Testis (tissue), 2 donors: ENCODE measurements around the gene GCC2.

Source experiments
- POLR2A ChIP-seq: fragments of 450-650 bp; IDR thresholded peaks from one replicate; pipeline ENCODE4 v1.6.1; 2017; ENCODE audit warnings: antibody characterized with exemption, mild to moderate bottlenecking, moderate library complexity
- TF ChIP-seq, protein P1 (sequence below), 3 experiments: fragments of 450-650 bp in 2 of 3; fragments of 200-600 bp in 1 of 3; sonication (generic) in 1 of 3; IDR thresholded peaks; one replicate each; pipeline ENCODE4 v1.5.1; 2016 to 2019; ENCODE audit warnings: antibody characterized with exemption in 3 of 3, mild to moderate bottlenecking in 2 of 3, moderate library complexity in 1 of 3

DNA sequence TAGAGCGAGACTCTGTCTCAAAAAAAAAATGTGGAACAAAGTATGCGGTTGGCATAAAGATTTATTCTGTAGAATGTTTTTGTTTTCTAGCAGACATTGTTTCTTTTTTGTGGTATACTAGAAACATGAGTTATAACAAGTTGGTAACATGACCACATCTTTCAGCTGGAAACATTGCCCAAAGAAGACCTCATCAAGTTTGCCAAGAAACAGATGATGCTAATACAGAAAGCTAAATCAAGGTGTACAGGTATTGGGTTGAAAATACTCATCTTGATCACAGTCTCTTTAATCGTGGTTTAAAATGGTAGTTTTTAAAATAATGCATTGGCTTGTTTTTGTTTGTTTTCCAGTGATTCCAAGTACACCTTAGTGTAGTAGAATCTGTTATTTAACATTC is 1.9 kb downstream of the GCC2 start:
- TF ChIP-seq, protein P1, sequence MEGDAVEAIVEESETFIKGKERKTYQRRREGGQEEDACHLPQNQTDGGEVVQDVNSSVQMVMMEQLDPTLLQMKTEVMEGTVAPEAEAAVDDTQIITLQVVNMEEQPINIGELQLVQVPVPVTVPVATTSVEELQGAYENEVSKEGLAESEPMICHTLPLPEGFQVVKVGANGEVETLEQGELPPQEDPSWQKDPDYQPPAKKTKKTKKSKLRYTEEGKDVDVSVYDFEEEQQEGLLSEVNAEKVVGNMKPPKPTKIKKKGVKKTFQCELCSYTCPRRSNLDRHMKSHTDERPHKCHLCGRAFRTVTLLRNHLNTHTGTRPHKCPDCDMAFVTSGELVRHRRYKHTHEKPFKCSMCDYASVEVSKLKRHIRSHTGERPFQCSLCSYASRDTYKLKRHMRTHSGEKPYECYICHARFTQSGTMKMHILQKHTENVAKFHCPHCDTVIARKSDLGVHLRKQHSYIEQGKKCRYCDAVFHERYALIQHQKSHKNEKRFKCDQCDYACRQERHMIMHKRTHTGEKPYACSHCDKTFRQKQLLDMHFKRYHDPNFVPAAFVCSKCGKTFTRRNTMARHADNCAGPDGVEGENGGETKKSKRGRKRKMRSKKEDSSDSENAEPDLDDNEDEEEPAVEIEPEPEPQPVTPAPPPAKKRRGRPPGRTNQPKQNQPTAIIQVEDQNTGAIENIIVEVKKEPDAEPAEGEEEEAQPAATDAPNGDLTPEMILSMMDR (IDR thresholded peaks at IDR 0.05): no peak
- TF ChIP-seq POLR2A: no peak
